GM19395 (cell line): ENCODE data around the gene FGA.
"Not testable (repeated sequence)": the region's sequence is repeated elsewhere in the genome, so short reads cannot be mapped to it uniquely, and the experiment has no call there.

Experiments
- ATAC-seq: cut with Tn5 transposase; IDR thresholded peaks from one replicate; pipeline ENCODE4 v1.9.1; 2021; ENCODE audit warnings: mild to moderate bottlenecking, moderate library complexity; ENCODE audit not compliant: unreplicated experiment

The FGA gene

GRCh38 chr4:154608361-154609252, 18.1 kb upstream of the FGA start:
- ATAC-seq, result no peak

GRCh38 chr4:154606728-154607723, 16.5 kb upstream of the FGA start:
- ATAC-seq, result no peak

GRCh38 chr4:154604696-154605200, 14.2 kb upstream of the FGA start:
- ATAC-seq, result no peak

GRCh38 chr4:154603033-154603943, 12.7 kb upstream of the FGA start:
- ATAC-seq, result no peak

- ATAC-seq, result no peak
Observed at GRCh38 chr4:154602404-154603020, 12.0 kb upstream of the FGA start.

- no peak for ATAC-seq
Observed at GRCh38 chr4:154597798-154598774, 7.5 kb upstream of the FGA start.

- not testable (repeated sequence) for ATAC-seq
Observed at GRCh38 chr4:154597281-154597680, 6.7 kb upstream of the FGA start.

- ATAC-seq, result no peak
Observed at GRCh38 chr4:154595807-154596206, 5.3 kb upstream of the FGA start.

- not testable (repeated sequence) for ATAC-seq
Observed at GRCh38 chr4:154594343-154594742, 3.8 kb upstream of the FGA start.

GRCh38 chr4:154593868-154594267, 3.3 kb upstream of the FGA start:
- ATAC-seq, result no peak

- no peak for ATAC-seq
Observed at GRCh38 chr4:154591890-154592289, 1.3 kb upstream of the FGA start.

- ATAC-seq, result no peak
Observed at GRCh38 chr4:154589296-154590197, 995 bp downstream of the FGA start.

- ATAC-seq, result no peak
Observed at GRCh38 chr4:154588198-154588597, 2.3 kb downstream of the FGA start.

- ATAC-seq, result no peak
Observed at GRCh38 chr4:154586296-154587033, 4.1 kb downstream of the FGA start.

GRCh38 chr4:154585369-154586018, 5.0 kb downstream of the FGA start:
- ATAC-seq, result no peak

- no peak for ATAC-seq
Observed at GRCh38 chr4:154584259-154584658, 6.3 kb downstream of the FGA start.
